A673 (cell line): Measurements from ENCODE around the gene FAM168A. TPM values are rescaled to one million over a fixed set of nuclear protein-coding genes. Genes with fewer than 3 reads are reported as not detected.

ENCODE experiments used
- BruUV-seq: library from RNA; stranded (reverse); fragments of 400-500 nt; replicated peaks from 2 replicates; lab custom pipeline; 2021; lab: Mats Ljungman, UMichigan
- CTCF ChIA-PET: fragments of 300-600 bp; sonication (Branson Sonifier 250); formaldehyde crosslinking; loops from one replicate; lab custom pipeline; 2022; ENCODE audit warnings: antibody characterized with exemption; lab: Charles Lee
- POLR2A ChIA-PET: fragments of 300-600 bp; sonication (Branson Sonifier 250); formaldehyde crosslinking; loops from one replicate; lab custom pipeline; 2022; ENCODE audit warnings: antibody characterized with exemption; ENCODE audit not compliant: low non-redundant PET; lab: Charles Lee
- DNase-seq: peaks from one replicate; pipeline ENCODE4 v3.0.0-alpha.2; 2015; ENCODE audit warnings: low spot score
- H3K27ac ChIP-seq: fragments of 200-600 bp; sonication (generic); 2 replicates; pipeline ENCODE4 v1.5.1; 2016; ENCODE audit warnings: mixed run types, low read depth, mild to moderate bottlenecking, mixed read lengths, antibody characterized with exemption, low read length; ENCODE audit not compliant: poor library complexity, severe bottlenecking
- H3K27me3 ChIP-seq: fragments of 200-600 bp; sonication (generic); replicated peaks from 2 replicates; pipeline ENCODE4 v1.6.1; 2017; ENCODE audit warnings: mixed run types, low read depth, mild to moderate bottlenecking, mixed read lengths, antibody characterized with exemption, low read length; ENCODE audit not compliant: insufficient read depth, poor library complexity
- H3K36me3 ChIP-seq: fragments of 200-600 bp; sonication (generic); 2 replicates; pipeline ENCODE4 v1.6.1; 2016; ENCODE audit warnings: mixed run types, mild to moderate bottlenecking, mixed read lengths, antibody characterized with exemption, low read length; ENCODE audit not compliant: insufficient read depth, poor library complexity, severe bottlenecking
- H3K4me1 ChIP-seq: fragments of 200-600 bp; sonication (generic); 2 replicates; pipeline ENCODE4 v1.6.1; 2017; ENCODE audit warnings: mixed run types, mild to moderate bottlenecking, mixed read lengths, antibody characterized with exemption, low read length; ENCODE audit not compliant: insufficient read depth, poor library complexity, severe bottlenecking
- H3K4me3 ChIP-seq: fragments of 200-600 bp; sonication (generic); 2 replicates; pipeline ENCODE4 v1.5.1; 2016; ENCODE audit warnings: low read depth, mixed run types, mild to moderate bottlenecking, mixed read lengths, low read length; ENCODE audit not compliant: poor library complexity, severe bottlenecking
- H3K9me3 ChIP-seq: fragments of 200-600 bp; sonication (generic); 2 replicates; pipeline ENCODE4 v1.6.1; 2016; ENCODE audit warnings: mixed run types, low read depth, mild to moderate bottlenecking, mixed read lengths, antibody characterized with exemption, low read length; ENCODE audit not compliant: poor library complexity, severe bottlenecking
- EZH2 ChIP-seq: fragments of 200-600 bp; sonication (generic); IDR thresholded peaks from 2 replicates; pipeline ENCODE4 v1.6.1; 2017; ENCODE audit warnings: borderline replicate concordance, low read depth, mild to moderate bottlenecking, mixed read lengths, antibody characterized with exemption, low read length; ENCODE audit not compliant: poor library complexity, severe bottlenecking
- intact Hi-C: fragments of 100-400 bp; cut with micrococcal nuclease; formaldehyde crosslinking; loops from one replicate; pipeline ENCODE4 v1.10.0; 2022; ENCODE audit not compliant: unreplicated experiment
- total RNA-seq: library from RNA; stranded (reverse); gene quantifications from 2 replicates; pipeline ENCODE4 v1.2.3, GENCODE V29; 2021
- TF ChIP-seq, protein P1 (sequence below): fragments of 300-800, 200-600 bp; sonication (generic); conservative IDR thresholded peaks from 2 replicates; pipeline ENCODE4 v1.5.1; 2017; ENCODE audit warnings: low read depth, mild to moderate bottlenecking, antibody characterized with exemption, low read length, moderate library complexity, mixed read lengths

The FAM168A gene
- total RNA-seq, 1 experiment from 2014 or later, result 46.1 TPM

DNA sequence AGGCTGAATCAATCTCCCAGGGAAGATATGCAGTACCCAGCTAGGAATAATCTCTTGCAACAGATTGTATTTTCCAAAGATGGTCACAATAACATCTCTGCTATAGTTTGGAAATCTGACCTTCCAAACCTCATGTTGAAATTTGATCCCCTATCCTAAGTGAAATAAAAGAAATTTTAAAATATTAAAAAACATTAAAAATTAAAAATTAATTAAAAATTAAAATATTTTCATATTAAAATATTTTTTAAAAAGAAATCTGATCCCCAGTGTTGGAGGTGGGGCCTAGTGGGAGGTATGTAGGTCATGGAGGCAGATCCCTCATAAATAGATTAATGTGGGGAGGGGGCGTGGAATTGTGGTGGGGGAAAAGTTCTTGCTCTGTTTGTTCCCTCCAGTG is 79.7 kb downstream of the FAM168A start:
- Histone ChIP-seq H3K9me3 (no peaks in the 10 kb centered on the region), H3K36me3 (no peaks in the 10 kb centered on the region), H3K4me1 (peaks cover 31% of the 10 kb centered on the region), H3K27me3 (no peaks in the 10 kb centered on the region), H3K4me3 (no peak overlapping the region), H3K27ac (no peak overlapping the region)
- CTCF ChIA-PET, result no interaction called here
- TF ChIP-seq EZH2, result no peak
- TF ChIP-seq, protein P1, sequence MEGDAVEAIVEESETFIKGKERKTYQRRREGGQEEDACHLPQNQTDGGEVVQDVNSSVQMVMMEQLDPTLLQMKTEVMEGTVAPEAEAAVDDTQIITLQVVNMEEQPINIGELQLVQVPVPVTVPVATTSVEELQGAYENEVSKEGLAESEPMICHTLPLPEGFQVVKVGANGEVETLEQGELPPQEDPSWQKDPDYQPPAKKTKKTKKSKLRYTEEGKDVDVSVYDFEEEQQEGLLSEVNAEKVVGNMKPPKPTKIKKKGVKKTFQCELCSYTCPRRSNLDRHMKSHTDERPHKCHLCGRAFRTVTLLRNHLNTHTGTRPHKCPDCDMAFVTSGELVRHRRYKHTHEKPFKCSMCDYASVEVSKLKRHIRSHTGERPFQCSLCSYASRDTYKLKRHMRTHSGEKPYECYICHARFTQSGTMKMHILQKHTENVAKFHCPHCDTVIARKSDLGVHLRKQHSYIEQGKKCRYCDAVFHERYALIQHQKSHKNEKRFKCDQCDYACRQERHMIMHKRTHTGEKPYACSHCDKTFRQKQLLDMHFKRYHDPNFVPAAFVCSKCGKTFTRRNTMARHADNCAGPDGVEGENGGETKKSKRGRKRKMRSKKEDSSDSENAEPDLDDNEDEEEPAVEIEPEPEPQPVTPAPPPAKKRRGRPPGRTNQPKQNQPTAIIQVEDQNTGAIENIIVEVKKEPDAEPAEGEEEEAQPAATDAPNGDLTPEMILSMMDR, result no peak
- POLR2A ChIA-PET, result no interaction called here
- no peak for DNase-seq
- BruUV-seq, result no TSS peak
- intact Hi-C loops, result no loop called here

DNA sequence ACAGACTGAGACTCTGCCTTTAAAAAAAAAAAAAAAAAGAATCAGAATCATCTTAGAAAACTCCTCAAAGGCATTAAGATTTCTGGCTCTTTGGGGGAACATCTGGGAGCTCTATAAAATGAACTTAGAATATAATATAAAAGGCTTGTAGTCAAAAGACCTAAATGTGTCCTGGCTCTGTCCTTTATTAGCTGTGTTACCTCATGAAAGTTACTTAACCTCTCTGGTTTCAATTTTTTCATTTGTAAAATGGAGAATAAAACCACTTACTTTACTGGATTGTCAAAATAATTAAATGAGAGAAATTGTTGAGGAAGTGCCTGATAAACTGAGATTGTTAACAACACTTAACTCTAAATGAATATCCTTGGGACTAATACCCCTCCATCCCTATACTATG is 81.8 kb downstream of the FAM168A start:
- POLR2A ChIA-PET, result no interaction called here
- Histone ChIP-seq H3K4me3 (no peak overlapping the region), H3K4me1 (peaks cover 20% of the 10 kb centered on the region), H3K27me3 (no peaks in the 10 kb centered on the region), H3K9me3 (no peaks in the 10 kb centered on the region), H3K27ac (no peak overlapping the region), H3K36me3 (no peaks in the 10 kb centered on the region)
- CTCF ChIA-PET, result no interaction called here
- intact Hi-C loops, result no loop called here
- TF ChIP-seq, protein P1, result no peak
- no peak for DNase-seq
- BruUV-seq, result no TSS peak

DNA sequence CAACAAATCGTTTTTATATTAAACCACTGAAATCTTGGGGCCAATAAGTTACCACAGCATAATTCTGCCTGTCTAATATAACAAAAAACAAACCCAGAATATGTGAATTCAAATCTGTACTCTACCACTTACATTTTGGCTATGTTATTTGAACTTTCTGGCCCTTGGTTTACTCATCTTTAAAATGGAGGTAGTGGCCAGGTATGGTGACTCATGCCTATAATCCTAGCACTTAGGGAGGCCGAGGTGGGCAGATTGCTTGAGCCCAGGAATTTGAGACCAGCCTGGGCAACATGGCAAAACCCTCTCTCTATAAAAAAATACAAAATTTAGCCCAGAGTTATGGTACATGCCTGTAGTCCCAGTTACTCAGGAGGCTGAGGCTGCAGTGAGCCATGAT is 84.2 kb downstream of the FAM168A start:
- intact Hi-C loops, result no loop called here
- ChIA-PET POLR2A (interaction anchor here (0.7 kb wide), 2 partner anchors 84 to 1063 kb away, joined by 3 to 5 read pairs; no protein-coding TSS in a partner anchor), CTCF (no interaction called here)
- H3K4me3 ChIP-seq, result no peak overlapping the region
- H3K9me3 ChIP-seq, result no peaks in the 10 kb centered on the region
- no peaks in the 10 kb centered on the region for H3K27me3 ChIP-seq
- H3K36me3 ChIP-seq, result no peaks in the 10 kb centered on the region
- H3K4me1 ChIP-seq, result no peaks in the 10 kb centered on the region
- TF ChIP-seq EZH2, result no peak
- TF ChIP-seq, protein P1, result no peak
- no peak for DNase-seq
- BruUV-seq, result no TSS peak
- H3K27ac ChIP-seq, result no peak overlapping the region
